ENCODE results near the gene PLPP4. TPM values are rescaled to one million over a fixed set of nuclear protein-coding genes. Genes with fewer than 3 reads are reported as not detected.

PLPP4 gene
- total and polyA plus RNA-seq, 3 donors from 2014 or later: 12.6 to 65.8 (median 21.9) TPM

DNA sequence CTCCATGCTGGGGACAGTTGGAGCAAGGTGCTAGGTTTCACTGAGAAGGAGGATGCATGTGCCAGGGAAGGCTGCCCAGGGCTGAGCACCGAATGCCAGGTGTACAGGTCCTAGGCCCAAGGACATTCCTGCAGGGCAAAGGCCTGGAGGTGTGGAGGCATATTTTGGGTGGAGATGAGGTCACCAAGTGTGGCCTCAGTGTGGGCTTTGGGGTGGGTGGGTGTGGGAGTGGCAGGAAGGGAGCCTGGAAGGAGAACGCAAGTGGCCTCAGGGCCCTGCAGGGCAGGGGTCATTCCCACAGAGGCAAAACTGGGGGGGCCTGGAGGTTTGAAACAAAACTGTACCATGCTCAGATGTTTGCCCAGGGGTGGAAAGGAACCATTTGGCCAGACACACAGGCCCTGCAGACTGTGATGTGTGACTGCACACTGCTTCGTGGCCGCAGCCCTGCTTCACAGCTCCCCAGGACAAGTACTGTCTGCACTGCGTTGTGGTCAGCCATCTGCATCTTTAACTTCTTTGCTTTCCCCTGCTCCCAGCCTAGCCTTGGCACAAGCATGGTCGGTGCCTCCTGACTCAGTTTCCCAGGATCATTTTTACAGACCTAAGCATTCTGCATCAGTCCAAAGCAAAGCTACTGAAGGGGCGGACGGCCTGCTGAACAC is 5.1 kb downstream of the PLPP4 start:
- Histone ChIP-seq H3K36me3 (ENCODE audit: low read depth, missing control alignments) (no peaks in the 10 kb centered on the region), H3K9me3 (no peaks in the 10 kb centered on the region), H3K27ac (no peak overlapping the region), H3K27me3 (no peaks in the 10 kb centered on the region), H3K4me1 (peaks cover 10% of the 10 kb centered on the region), H3K4me3 (no peak overlapping the region)
- TF ChIP-seq POLR2A (IDR thresholded peaks at IDR 0.05): no peak
- TF ChIP-seq, protein P1, sequence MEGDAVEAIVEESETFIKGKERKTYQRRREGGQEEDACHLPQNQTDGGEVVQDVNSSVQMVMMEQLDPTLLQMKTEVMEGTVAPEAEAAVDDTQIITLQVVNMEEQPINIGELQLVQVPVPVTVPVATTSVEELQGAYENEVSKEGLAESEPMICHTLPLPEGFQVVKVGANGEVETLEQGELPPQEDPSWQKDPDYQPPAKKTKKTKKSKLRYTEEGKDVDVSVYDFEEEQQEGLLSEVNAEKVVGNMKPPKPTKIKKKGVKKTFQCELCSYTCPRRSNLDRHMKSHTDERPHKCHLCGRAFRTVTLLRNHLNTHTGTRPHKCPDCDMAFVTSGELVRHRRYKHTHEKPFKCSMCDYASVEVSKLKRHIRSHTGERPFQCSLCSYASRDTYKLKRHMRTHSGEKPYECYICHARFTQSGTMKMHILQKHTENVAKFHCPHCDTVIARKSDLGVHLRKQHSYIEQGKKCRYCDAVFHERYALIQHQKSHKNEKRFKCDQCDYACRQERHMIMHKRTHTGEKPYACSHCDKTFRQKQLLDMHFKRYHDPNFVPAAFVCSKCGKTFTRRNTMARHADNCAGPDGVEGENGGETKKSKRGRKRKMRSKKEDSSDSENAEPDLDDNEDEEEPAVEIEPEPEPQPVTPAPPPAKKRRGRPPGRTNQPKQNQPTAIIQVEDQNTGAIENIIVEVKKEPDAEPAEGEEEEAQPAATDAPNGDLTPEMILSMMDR (IDR thresholded peaks at IDR 0.05): no peak
- no peak for DNase-seq
- WGBS, 2 donors: 96 to 98% methylated on average over 7 to 8 of the region's 8 CpGs
- intact Hi-C loops (cut with DNase I; ENCODE audit: low total_unique reads): no loop called here

DNA sequence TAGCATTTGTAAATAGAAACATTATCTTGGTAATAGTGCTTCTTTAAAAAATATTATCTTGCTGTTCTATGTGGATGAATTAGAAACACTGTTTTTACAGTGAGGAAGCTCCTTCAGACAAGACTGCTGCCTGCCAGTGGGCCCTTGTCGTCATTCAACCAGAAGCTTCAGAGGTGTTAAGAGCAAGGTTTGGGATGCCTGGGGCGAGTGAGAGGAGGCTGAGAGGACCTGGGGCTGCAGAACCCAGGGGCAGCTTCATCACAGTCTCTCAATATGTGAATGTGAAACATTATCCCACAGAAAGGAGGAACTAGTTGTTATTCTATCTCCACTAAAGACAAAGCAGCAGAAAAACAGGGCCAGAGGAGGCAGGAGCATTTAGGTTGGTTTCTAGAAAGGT is 8.1 kb downstream of the PLPP4 start:
- WGBS, 2 donors: 57 to 70% methylated on average over 2 of the region's 2 CpGs
- Histone ChIP-seq H3K36me3 (ENCODE audit: low read depth, missing control alignments) (no peaks in the 10 kb centered on the region), H3K4me3 (no peak overlapping the region), H3K27me3 (no peaks in the 10 kb centered on the region), H3K9me3 (no peaks in the 10 kb centered on the region), H3K4me1 (peaks cover 2% of the 10 kb centered on the region), H3K27ac (no peak overlapping the region)
- no peak for DNase-seq
- intact Hi-C loops (cut with DNase I; ENCODE audit: low total_unique reads): no loop called here
- no peak for TF ChIP-seq POLR2A (IDR thresholded peaks at IDR 0.05)
- TF ChIP-seq, protein P1 (IDR thresholded peaks at IDR 0.05): no peak

- H3K36me3 ChIP-seq (ENCODE audit: low read depth, missing control alignments): no peaks in the 10 kb centered on the region
Observed at GRCh38 chr10:120466006-120466405, 9.0 kb downstream of the PLPP4 start.

GRCh38 chr10:120473593-120473992 is 16.6 kb downstream of the PLPP4 start:
- intact Hi-C loops (cut with DNase I; ENCODE audit: low total_unique reads): no loop called here
- TF ChIP-seq, protein P1 (IDR thresholded peaks at IDR 0.05): no peak
- TF ChIP-seq POLR2A (IDR thresholded peaks at IDR 0.05): no peak
- Histone ChIP-seq H3K27me3 (no peaks in the 10 kb centered on the region), H3K9me3 (no peaks in the 10 kb centered on the region), H3K27ac (no peak overlapping the region), H3K4me1 (no peaks in the 10 kb centered on the region), H3K4me3 (no peak overlapping the region), H3K36me3 (ENCODE audit: low read depth, missing control alignments) (no peaks in the 10 kb centered on the region)
- DNase-seq: no peak
- 74 to 81% methylated on average over 4 of the region's 4 CpGs for WGBS, 2 donors

More at GRCh38 chr10:120466006-120466405, 9.0 kb downstream of the PLPP4 start:
- TF ChIP-seq POLR2A (IDR thresholded peaks at IDR 0.05): no peak
- TF ChIP-seq, protein P1 (IDR thresholded peaks at IDR 0.05): no peak
- Histone ChIP-seq H3K4me3 (no peak overlapping the region), H3K9me3 (no peaks in the 10 kb centered on the region), H3K27ac (no peak overlapping the region), H3K4me1 (no peaks in the 10 kb centered on the region), H3K27me3 (no peaks in the 10 kb centered on the region)
- WGBS, 2 donors: 88 to 92% methylated on average over 2 of the region's 2 CpGs
- intact Hi-C loops (cut with DNase I; ENCODE audit: low total_unique reads): no loop called here
- DNase-seq: no peak

GRCh38 chr10:120474956-120475355 is 17.9 kb downstream of the PLPP4 start:
- no peak for TF ChIP-seq POLR2A (IDR thresholded peaks at IDR 0.05)
- no peak overlapping the region for H3K27ac ChIP-seq
- H3K9me3 ChIP-seq: no peaks in the 10 kb centered on the region
- no peak overlapping the region for H3K4me3 ChIP-seq
- no peak for DNase-seq
- no peaks in the 10 kb centered on the region for H3K36me3 ChIP-seq (ENCODE audit: low read depth, missing control alignments)
- intact Hi-C loops (cut with DNase I; ENCODE audit: low total_unique reads): no loop called here
- WGBS, 2 donors: 75 to 78% methylated on average over 1 of the region's 1 CpG
- no peaks in the 10 kb centered on the region for H3K27me3 ChIP-seq
- H3K4me1 ChIP-seq: no peaks in the 10 kb centered on the region
